Smooth muscle cell (in vitro differentiated cells): ENCODE data around the gene KIF19. TPM values are rescaled to one million over a fixed set of nuclear protein-coding genes. Genes with fewer than 3 reads are reported as not detected.
"Not testable (repeated sequence)": the region's sequence is repeated elsewhere in the genome, so short reads cannot be mapped to it uniquely, and the experiment has no call there.

ENCODE experiments used
- DNase-seq: peaks from one replicate; lab custom pipeline; 2025; ENCODE audit not compliant: unreplicated experiment; lab: John Stamatoyannopoulos, UW
- H2AFZ ChIP-seq: fragments of 200-600 bp; sonication (generic); 2 replicates; pipeline ENCODE4 v1.6.0; 2016; ENCODE audit warnings: antibody characterized with exemption, low read depth, mild to moderate bottlenecking
- H3F3A ChIP-seq: fragments of 200-600 bp; sonication (generic); 2 replicates; pipeline ENCODE4 v1.6.0; 2017; ENCODE audit warnings: antibody characterized with exemption, low read depth
- H3K27ac ChIP-seq: fragments of 200-600 bp; sonication (generic); 2 replicates; pipeline ENCODE4 v1.5.1; 2016; ENCODE audit warnings: low read depth, mild to moderate bottlenecking
- H3K27me3 ChIP-seq: fragments of 200-600 bp; sonication (generic); 2 replicates; pipeline ENCODE4 v1.6.1; 2016; ENCODE audit warnings: low read depth, mild to moderate bottlenecking
- H3K36me3 ChIP-seq: fragments of 200-600 bp; sonication (generic); 2 replicates; pipeline ENCODE4 v1.5.1; 2016; ENCODE audit warnings: low read depth
- H3K4me1 ChIP-seq: fragments of 200-600 bp; sonication (generic); 2 replicates; pipeline ENCODE4 v1.5.1; 2016; ENCODE audit warnings: low read depth
- H3K4me2 ChIP-seq: fragments of 200-600 bp; sonication (generic); 2 replicates; pipeline ENCODE4 v1.6.0; 2016; ENCODE audit warnings: mild to moderate bottlenecking
- H3K4me3 ChIP-seq: fragments of 200-600 bp; sonication (generic); 2 replicates; pipeline ENCODE4 v1.5.1; 2016; ENCODE audit warnings: mild to moderate bottlenecking
- H3K79me2 ChIP-seq: fragments of 200-600 bp; sonication (generic); 2 replicates; pipeline ENCODE4 v1.6.0; 2016; ENCODE audit warnings: low read depth, mild to moderate bottlenecking
- H3K9ac ChIP-seq: fragments of 200-600 bp; sonication (generic); 2 replicates; pipeline ENCODE4 v1.6.0; 2016; ENCODE audit warnings: low read depth
- H3K9me3 ChIP-seq: fragments of 200-600 bp; sonication (generic); replicated peaks from 2 replicates; pipeline ENCODE4 v1.5.1; 2016; ENCODE audit warnings: low read depth
- H4K20me1 ChIP-seq: fragments of 200-600 bp; sonication (generic); 2 replicates; pipeline ENCODE4 v1.6.0; 2016; ENCODE audit warnings: low read depth
- CTCF ChIP-seq: fragments of 200-600 bp; sonication (generic); IDR thresholded peaks from 2 replicates; pipeline ENCODE4 v1.5.1; 2017; ENCODE audit warnings: borderline replicate concordance, mild to moderate bottlenecking, antibody characterized with exemption; ENCODE audit not compliant: insufficient read depth, poor library complexity, severe bottlenecking
- WGBS: methylation state at CpG from one replicate; pipeline ENCODE4 v1.1.7; 2016; ENCODE audit warnings: low lambda C conversion rate; 5-methylcytosine and 5-hydroxymethylcytosine counted together
- polyA plus RNA-seq: library from polyadenylated mRNA; unstranded; fragments of >200 nt; fragmentation: Nextera tagmentation; extraction: Ambion mirVana; gene quantifications from 2 replicates; pipeline ENCODE4 v1.2.1, GENCODE V29; 2016
- total RNA-seq: library from RNA; depleted of rRNA; stranded (reverse); fragments of >200 nt; gene quantifications from 2 replicates; pipeline ENCODE4 v1.2.3, GENCODE V29; 2014

KIF19 gene
- total and polyA plus RNA-seq, 2 experiments from 2014 or later: not detected

DNA sequence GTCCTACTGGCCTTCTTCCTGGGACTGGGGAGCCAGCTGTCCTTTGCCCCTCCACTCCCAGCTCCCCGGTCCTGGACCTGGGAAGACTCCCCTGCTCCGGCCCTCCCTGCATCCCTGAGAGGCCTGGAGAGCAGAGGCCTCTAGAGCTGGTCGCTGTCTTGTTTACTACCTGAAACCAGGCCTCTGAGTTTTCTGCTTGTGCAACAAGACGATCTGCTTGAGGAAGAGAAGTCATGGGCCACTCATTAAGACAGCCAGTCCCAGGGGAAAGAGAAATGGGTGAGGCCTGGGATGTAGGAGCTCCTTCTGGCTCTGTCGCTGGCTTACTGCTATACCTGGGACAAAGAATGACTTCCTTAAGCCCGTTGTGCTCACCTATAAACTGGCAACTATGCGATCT lies 76.0 kb downstream of the KIF19 start:
- TF ChIP-seq CTCF: no peak
- Histone ChIP-seq H3K27ac (no peak overlapping the region), H3K4me3 (no peak overlapping the region), H3K9me3 (no peaks in the 10 kb centered on the region), H3K9ac (no peak overlapping the region), H2AFZ (no peak overlapping the region), H3K36me3 (no peaks in the 10 kb centered on the region), H3K4me1 (no peaks in the 10 kb centered on the region), H4K20me1 (no peaks in the 10 kb centered on the region), H3F3A (no peaks in the 10 kb centered on the region), H3K27me3 (no peaks in the 10 kb centered on the region), H3K79me2 (no peaks in the 10 kb centered on the region), H3K4me2 (no peak overlapping the region)
- 87% methylated on average over 7 of the region's 7 CpGs for WGBS
- no peak for DNase-seq

- Histone ChIP-seq H3K9me3 (no peaks in the 10 kb centered on the region), H3K36me3 (no peaks in the 10 kb centered on the region), H2AFZ (no peak overlapping the region), H3K27me3 (no peaks in the 10 kb centered on the region), H3K4me3 (no peak overlapping the region), H3F3A (no peaks in the 10 kb centered on the region), H3K79me2 (no peaks in the 10 kb centered on the region), H4K20me1 (no peaks in the 10 kb centered on the region), H3K4me1 (no peaks in the 10 kb centered on the region), H3K9ac (no peak overlapping the region), H3K4me2 (no peak overlapping the region), H3K27ac (no peak overlapping the region)
- WGBS: 72% methylated on average over 12 of the region's 12 CpGs
- TF ChIP-seq CTCF: no peak
- no peak for DNase-seq
Observed at GRCh38 chr17:74403512-74404137, 77.6 kb downstream of the KIF19 start.

DNA sequence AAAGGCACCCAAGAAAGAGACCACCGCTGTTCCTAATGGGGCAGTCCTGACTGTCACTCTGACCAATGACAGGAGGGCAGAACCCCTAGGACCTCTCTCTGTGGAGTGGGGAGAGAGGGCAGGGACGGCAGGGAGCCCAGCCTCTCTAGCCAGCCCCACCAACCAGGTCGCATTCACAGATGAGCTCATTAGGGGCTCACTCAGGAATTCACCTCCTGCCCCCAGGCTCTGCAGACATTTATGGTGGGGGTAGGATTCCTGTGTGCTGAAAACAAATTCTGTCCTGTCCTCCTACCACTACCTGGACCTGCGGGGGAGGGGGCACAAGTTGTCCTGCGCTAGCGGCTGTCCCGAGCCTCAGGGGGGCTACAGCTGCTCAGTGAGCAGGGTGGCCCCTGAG lies 78.2 kb downstream of the KIF19 start:
- H3K36me3 ChIP-seq: no peaks in the 10 kb centered on the region
- no peaks in the 10 kb centered on the region for H4K20me1 ChIP-seq
- no peaks in the 10 kb centered on the region for H3K79me2 ChIP-seq
- H3K4me3 ChIP-seq: no peak overlapping the region
- no peak for TF ChIP-seq CTCF
- H3F3A ChIP-seq: no peaks in the 10 kb centered on the region
- no peak overlapping the region for H2AFZ ChIP-seq
- 50% methylated on average over 7 of the region's 7 CpGs for whole genome bisulfite sequencing
- no peak overlapping the region for H3K4me2 ChIP-seq
- DNase-seq: no peak
- no peaks in the 10 kb centered on the region for H3K4me1 ChIP-seq
- H3K27ac ChIP-seq: no peak overlapping the region
- no peaks in the 10 kb centered on the region for H3K9me3 ChIP-seq
- no peak overlapping the region for H3K9ac ChIP-seq
- H3K27me3 ChIP-seq: no peaks in the 10 kb centered on the region

DNA sequence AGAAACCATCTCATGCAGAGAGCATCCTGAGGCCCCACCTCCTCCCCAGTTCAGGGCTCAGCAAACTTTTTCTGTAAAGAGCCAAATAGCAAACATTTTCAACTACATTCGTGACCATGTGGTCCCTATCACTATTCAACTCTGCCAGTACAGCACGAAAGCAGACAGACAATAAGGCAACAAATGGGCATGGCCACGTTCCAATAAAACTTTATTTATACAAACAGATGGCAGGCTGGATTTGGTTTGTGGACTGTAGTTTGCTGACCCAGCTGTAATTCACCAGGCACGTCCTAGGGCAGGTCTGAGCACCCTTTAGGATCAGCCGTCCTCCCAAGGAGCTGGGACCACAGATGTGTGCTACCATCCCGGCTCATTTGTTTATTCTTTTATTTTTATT lies 78.8 kb downstream of the KIF19 start:
- no peak for TF ChIP-seq CTCF
- Histone ChIP-seq H4K20me1 (no peaks in the 10 kb centered on the region), H3K4me3 (no peak overlapping the region), H3F3A (no peaks in the 10 kb centered on the region), H3K9me3 (no peaks in the 10 kb centered on the region), H3K36me3 (no peaks in the 10 kb centered on the region), H3K4me1 (no peaks in the 10 kb centered on the region), H2AFZ (no peak overlapping the region), H3K79me2 (no peaks in the 10 kb centered on the region), H3K9ac (no peak overlapping the region), H3K27me3 (no peaks in the 10 kb centered on the region), H3K27ac (no peak overlapping the region), H3K4me2 (no peak overlapping the region)
- 77% methylated on average over 6 of the region's 6 CpGs for WGBS
- no peak for DNase-seq

- H3K4me3 ChIP-seq, H3K9ac ChIP-seq, H3K36me3 ChIP-seq, H3K27ac ChIP-seq, H3K79me2 ChIP-seq, H3F3A ChIP-seq, H3K4me1 ChIP-seq, DNase-seq, H3K9me3 ChIP-seq, H3K4me2 ChIP-seq, H3K27me3 ChIP-seq, H4K20me1 ChIP-seq, H2AFZ ChIP-seq: not testable (repeated sequence)
- WGBS: 96% methylated on average over 5 of the region's 5 CpGs
Observed at GRCh38 chr17:74405311-74405710, 79.3 kb downstream of the KIF19 start.
